HG03025 (cell line): ENCODE results near the gene CPNE6.

Experiments used
- ATAC-seq: cut with Tn5 transposase; IDR thresholded peaks from one replicate; pipeline ENCODE4 v1.9.1; 2021; ENCODE audit warnings: mild to moderate bottlenecking, moderate library complexity; ENCODE audit not compliant: unreplicated experiment, low FRiP score

CPNE6 gene

DNA sequence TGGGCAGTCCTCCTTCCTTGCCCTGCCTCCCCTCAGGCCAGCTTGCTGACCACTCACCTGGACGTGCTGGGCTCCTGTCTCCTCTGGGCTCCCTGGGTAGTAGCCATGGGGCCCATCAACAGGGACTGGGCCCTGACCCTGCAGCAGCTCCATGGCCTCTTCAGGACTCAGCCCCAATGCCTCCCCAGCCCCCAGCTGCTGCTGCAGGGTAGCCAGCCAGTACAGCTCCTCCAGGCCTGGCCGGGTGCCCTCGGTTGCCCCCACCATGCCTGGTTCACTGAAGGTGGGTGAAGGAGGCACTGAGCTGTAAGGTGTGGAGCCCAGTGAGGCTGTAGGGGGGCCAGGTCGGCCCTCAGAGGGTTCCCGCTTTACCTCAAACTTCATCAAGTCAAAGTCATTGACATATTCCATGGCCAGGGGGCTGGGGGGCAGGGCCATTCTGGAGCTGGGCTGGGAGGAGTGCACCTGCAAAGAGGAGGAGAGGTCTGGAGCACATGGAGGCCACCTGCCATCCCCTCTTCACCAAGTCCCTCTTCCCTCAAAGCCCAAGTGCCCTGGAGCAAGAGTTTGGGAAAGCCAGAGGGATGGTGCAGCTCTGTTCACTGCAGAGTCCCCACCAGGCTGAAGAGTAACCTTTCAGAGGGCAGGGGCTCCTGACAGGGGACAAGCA lies 11.2 kb downstream of the CPNE6 start:
- no peak for ATAC-seq

GRCh38 chr14:24083462-24083861 lies 12.1 kb downstream of the CPNE6 start:
- ATAC-seq: no peak

DNA sequence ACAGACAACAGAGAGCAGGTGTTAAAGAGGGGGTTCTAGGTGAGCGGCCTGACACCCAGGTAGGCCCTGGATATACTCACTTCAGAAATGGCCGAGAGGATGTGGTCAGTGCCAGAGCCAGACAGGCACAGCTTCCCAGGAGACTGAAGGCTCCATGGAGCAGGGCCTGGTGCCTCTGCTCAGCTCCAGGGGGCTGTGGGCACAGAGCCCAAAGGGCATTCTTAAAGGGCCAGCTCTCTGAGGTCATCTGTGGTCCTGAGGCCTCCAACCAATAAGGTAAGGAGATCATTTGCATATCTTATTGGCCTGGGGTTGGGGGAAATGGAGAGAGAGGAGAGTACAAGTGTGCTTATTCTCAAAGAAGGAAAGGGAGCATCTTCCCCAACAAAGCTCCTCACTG lies 13.1 kb downstream of the CPNE6 start:
- ATAC-seq: no peak

- no peak for ATAC-seq
Observed at GRCh38 chr14:24085215-24085614, 13.9 kb downstream of the CPNE6 start.

GRCh38 chr14:24086193-24086955 lies 15.0 kb downstream of the CPNE6 start:
- no peak for ATAC-seq

- no peak for ATAC-seq
Observed at GRCh38 chr14:24087004-24087403, 15.6 kb downstream of the CPNE6 start.

DNA sequence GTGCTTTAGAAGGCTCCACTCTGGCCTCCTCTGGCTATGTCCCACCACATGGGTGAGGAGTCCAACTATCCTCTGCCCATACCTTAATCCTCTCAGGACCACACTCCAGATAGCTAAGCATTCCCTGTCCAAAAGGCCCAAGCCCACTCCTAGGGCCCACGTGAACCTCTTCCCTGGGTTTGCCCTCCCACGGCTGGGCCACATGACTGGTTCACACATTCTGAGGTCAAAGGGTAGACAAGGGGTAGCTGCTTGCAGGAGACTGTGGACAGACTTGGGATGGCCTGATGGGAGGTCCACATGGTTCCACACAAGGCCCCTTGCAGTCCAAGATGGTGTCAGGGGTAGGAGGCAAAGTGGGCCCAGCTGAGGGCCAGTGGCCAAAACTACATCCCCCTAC lies 16.7 kb downstream of the CPNE6 start:
- no peak for ATAC-seq

- ATAC-seq: no peak
Observed at GRCh38 chr14:24089890-24090289, 18.5 kb downstream of the CPNE6 start.

DNA sequence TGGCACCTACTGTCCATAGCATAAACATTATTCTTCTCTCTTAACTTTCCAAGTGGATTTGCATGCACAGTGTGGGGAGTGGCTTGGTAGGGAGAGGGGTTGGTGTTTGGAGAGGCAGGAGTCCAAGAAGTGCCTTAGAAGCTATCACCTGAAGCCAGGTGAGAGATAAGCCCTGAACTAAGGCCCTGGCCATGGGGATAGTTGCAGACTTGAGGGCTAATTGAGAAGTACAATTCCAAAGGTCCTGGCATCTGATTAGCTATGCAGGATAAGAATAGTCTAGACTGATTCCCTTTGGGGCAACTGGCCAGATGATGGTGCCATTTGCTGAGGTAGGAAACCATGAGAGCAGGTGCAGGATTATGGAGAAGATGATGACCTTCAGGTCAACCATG lies 20.7 kb downstream of the CPNE6 start:
- no peak for ATAC-seq

DNA sequence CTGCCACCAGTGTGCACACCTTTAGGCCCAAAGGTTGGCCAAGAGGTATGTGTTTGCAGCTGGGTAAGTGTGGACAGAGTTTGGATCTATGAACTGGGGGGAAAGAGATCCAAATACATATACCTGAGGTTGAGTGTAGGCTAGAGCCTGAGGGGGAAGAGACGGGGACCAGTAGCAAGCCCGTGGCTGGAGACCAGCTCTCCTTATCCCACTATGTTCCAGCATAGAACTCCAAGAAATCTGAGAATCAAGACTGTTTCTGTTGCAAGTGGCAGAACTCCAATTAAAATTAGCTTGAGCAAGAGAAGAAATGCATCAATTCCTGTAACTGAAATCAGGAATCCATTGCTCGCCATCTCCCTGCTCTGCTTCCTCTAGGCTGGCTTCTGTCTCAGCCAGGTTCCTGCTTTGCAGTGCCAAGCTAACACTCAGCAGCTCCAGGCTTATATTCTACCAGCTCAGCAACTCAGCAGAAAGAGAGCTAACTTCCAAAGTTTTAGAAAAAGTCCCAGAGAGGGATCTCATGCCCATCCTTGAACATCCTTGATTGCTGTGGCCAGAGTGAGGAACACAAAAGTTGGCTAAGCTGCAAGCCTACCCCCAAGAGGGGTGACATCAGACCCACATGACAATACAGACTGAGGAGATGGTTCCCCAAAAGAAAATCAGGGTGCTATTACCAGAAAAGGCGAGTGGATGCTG lies 21.3 kb downstream of the CPNE6 start:
- ATAC-seq: no peak

- no peak for ATAC-seq
Observed at GRCh38 chr14:24093207-24093900, 22.0 kb downstream of the CPNE6 start.

- ATAC-seq: peak; percentile 48
Observed at GRCh38 chr14:24093901-24094840, 22.8 kb downstream of the CPNE6 start, which contains the start of gene PCK2. TSS of gene PCK2 (plus strand) at chr14:24094311. CDS start at chr14:24094406, 95 bp downstream.

DNA sequence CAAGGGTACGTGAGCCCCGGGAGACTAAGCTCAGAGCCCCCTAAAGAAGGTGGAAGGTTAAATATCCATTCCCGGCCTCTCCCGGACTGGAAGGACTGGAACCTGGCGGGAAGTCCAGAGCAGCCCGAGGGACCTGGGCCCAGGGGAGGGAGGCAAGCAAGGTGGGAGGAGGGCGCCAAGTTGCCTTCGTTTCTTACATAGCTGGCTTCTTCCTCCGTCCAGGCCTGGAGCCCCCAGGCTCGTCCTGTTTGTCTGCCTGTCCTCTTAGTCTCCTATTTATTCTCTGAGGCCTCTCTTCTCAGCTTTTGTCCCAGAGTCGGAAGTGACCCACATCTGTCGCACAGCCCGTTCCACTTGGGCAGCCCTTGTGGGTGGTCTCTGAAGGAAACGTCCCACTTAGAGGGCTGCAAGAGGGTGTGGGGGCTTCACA lies 23.5 kb downstream of the CPNE6 start:
- ATAC-seq: no peak

DNA sequence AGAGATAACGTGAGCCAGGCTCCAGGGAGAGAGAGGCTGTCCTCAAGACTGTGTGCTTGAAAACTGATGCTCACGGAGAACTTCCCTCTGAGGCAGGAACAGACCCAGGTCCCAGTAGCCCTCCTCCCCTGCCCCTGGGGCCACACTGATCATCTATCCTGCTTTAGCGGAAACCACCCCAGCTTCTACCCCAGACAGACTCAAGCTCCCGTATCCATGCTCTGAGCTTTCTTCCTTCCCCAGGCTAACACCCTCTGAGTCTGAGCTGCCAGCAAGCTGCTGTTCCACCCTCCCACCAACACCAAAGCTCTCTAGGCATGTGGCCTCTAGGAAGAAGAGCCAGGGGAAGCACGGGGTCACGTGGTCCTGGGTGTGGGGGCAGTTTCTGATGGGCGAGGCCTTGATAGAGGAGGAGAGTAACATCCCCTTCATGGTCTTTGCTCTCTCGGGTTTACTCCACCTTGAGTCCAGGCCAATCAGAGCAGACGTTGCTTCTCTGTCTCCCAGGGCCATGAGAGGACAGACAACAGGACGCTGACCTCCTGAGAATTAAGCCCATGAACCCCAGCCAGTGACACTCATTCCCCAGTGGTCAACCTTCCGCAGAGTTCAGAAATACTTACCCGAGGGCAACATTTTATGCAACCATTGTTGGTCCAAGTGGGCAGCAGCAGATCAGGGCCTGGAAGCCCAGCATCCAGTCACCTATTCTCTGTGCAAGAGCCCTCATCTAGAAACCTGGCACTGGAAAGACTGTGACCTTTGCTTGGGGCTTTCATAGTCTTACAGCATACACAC lies 24.1 kb downstream of the CPNE6 start:
- peak; percentile 43 for ATAC-seq

- ATAC-seq: no peak
Observed at GRCh38 chr14:24096545-24097181, 25.3 kb downstream of the CPNE6 start.

DNA sequence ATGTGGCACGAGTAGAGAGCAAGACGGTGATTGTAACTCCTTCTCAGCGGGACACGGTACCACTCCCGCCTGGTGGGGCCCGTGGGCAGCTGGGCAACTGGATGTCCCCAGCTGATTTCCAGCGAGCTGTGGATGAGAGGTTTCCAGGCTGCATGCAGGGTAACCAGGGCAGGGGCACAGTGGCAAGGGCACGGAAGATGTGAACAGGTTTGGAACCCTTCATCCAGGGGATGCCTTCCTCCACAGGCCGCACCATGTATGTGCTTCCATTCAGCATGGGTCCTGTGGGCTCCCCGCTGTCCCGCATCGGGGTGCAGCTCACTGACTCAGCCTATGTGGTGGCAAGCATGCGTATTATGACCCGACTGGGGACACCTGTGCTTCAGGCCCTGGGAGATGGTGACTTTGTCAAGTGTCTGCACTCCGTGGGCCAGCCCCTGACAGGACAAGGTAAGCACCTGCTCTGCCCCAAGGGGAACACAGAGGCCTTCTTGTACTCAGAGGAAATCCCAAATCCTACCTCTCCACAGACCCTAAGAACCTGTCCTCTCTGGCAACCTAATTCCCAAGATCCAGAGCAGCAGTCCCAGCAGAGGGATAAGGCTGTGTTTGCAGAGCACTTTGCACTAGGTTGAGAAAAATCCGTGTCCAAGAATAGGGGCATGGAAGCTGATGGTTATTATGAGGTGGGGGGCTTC lies 27.0 kb downstream of the CPNE6 start:
- ATAC-seq: no peak

DNA sequence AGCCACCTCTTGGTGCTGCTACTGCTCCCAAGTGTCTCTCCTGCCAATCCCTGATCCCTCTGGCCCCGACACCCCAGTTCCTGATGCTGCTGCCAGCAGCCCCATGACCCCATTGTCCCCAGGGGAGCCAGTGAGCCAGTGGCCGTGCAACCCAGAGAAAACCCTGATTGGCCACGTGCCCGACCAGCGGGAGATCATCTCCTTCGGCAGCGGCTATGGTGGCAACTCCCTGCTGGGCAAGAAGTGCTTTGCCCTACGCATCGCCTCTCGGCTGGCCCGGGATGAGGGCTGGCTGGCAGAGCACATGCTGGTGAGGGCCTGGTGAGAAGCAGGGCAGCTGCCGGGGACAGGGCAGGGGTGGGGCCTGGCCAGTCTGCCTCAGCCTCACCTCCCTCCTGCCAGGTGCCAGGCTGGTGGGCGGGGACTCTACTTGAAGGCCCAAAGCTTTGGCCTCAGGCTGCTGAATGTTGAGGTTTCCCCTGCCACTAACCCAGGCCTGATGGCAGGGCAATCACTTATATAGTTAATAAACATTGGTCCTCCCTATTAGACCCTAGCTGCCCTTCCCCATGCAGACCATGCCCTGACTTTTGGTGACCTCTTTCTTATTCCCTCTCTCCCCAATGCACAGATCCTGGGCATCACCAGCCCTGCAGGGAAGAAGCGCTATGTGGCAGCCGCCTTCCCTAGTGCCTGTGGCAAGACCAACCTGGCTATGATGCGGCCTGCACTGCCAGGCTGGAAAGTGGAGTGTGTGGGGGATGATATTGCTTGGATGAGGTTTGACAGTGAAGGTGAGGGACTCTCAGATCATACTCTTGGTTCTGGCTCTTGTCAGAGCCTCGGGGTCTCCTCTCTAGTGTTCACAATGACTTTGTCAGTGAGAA lies 27.8 kb downstream of the CPNE6 start:
- no peak for ATAC-seq
